Measurements from ENCODE around the gene COL27A1. TPM values are rescaled to one million over a fixed set of nuclear protein-coding genes. Genes with fewer than 3 reads are reported as not detected.

The COL27A1 gene
- total RNA-seq, 1 donor from 2014 or later: 13.7 TPM

DNA sequence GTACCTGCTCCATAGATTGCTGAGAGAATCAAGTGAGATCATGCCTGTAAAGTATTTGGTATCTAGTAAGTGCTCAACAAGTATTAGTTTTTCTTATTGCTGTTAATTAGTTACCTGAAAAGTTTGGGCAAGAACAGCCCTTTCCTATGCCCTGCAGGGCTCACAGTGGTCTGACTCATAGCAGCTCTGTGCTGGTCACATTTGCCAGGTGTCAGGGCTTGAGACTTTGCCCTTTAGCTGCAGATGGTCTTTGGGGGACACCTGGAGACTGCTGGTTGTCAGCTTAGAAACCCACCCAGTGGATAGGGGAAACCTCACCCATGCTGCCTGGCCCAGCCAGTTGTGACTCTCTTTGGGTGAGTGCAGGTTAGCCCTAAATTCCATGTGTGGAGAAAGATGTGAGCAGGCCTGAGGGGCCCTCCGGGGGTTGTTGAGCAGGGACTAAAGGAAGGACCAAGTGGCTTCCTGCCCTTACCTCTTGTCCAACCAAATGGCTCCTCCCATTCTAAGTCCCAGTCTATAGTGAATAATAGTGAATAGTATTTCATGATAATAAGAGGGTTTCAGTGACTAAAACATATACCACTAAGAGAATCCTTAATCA lies 9.0 kb downstream of the COL27A1 start:
- Histone ChIP-seq H3K36me3 (no peaks in the 10 kb centered on the region), H3K9me3 (no peaks in the 10 kb centered on the region), H3K27ac (peak overlapping the region; percentile 51), H3K4me1 (peaks cover 13% of the 10 kb centered on the region), H3K4me3 (no peak overlapping the region), H3K27me3 (no peaks in the 10 kb centered on the region)
- ATAC-seq: no peak
- no peak for DNase-seq
- intact Hi-C loops (cut with DNase I): no loop called here
- TF ChIP-seq CTCF (IDR thresholded peaks at IDR 0.05): no peak

DNA sequence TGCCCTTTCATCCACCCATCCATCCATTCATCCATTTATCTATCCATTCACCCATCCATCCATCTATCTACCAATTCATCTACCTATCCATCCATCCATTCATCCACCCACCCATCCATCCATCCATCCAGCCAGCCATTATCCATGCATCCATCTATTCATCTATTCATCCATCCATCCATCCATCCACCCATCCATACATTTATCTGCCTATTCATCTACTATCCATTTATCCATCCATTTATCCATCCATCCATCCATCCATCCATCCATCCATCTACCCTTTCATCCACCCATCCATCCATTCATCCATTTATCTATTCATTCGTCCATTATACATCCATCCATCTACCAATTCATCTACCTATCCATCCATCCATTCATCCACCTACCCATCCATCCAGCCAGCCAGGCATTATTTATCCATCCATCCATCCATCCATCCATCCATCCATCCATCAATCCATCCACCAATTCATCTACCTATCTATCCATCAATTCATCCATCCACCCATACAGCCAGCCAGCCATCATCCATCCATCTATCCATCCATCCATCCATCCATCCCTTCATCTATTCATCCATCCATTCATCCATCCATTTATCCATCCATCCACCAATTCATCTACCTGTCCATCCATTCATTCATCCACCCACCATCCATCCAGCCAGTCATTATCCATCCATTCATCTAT lies 10.2 kb downstream of the COL27A1 start:
- ATAC-seq (no peak), DNase-seq (no peak)
- Histone ChIP-seq H3K36me3 (no peaks in the 10 kb centered on the region), H3K27ac (no peak overlapping the region), H3K4me1 (peaks cover 13% of the 10 kb centered on the region), H3K27me3 (no peaks in the 10 kb centered on the region), H3K9me3 (no peaks in the 10 kb centered on the region), H3K4me3 (no peak overlapping the region)
- no peak for TF ChIP-seq CTCF (IDR thresholded peaks at IDR 0.05)
- intact Hi-C loops (cut with DNase I): no loop called here

DNA sequence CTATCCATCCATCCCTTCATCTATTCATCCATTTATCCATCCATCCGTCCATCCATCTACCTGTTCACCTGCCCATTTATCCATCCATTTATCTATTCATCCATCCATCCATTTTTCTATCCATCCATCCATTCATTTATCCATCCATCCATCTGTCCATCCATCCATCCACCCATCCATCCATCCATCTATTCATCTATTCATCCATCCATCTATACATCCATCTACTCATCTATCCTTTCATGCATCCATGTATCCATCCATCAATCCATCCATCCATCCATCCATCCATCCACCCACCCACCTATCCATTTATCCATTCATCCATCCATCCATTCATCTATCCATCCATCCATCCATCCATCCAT lies 10.8 kb downstream of the COL27A1 start:
- TF ChIP-seq CTCF (IDR thresholded peaks at IDR 0.05): no peak
- intact Hi-C loops (cut with DNase I): no loop called here
- DNase-seq (no peak), ATAC-seq (no peak)
- Histone ChIP-seq H3K36me3 (no peaks in the 10 kb centered on the region), H3K27me3 (no peaks in the 10 kb centered on the region), H3K9me3 (no peaks in the 10 kb centered on the region), H3K4me1 (peaks cover 13% of the 10 kb centered on the region), H3K4me3 (no peak overlapping the region), H3K27ac (no peak overlapping the region)

GRCh38 chr9:114166614-114167572 lies 11.6 kb downstream of the COL27A1 start:
- Histone ChIP-seq H3K9me3 (no peaks in the 10 kb centered on the region), H3K27me3 (no peaks in the 10 kb centered on the region), H3K4me3 (no peak overlapping the region), H3K36me3 (no peaks in the 10 kb centered on the region), H3K27ac (no peak overlapping the region), H3K4me1 (peaks cover 13% of the 10 kb centered on the region)
- intact Hi-C loops (cut with DNase I): no loop called here
- DNase-seq: peak; percentile 16
- no peak for ATAC-seq
- no peak for TF ChIP-seq CTCF (IDR thresholded peaks at IDR 0.05)

DNA sequence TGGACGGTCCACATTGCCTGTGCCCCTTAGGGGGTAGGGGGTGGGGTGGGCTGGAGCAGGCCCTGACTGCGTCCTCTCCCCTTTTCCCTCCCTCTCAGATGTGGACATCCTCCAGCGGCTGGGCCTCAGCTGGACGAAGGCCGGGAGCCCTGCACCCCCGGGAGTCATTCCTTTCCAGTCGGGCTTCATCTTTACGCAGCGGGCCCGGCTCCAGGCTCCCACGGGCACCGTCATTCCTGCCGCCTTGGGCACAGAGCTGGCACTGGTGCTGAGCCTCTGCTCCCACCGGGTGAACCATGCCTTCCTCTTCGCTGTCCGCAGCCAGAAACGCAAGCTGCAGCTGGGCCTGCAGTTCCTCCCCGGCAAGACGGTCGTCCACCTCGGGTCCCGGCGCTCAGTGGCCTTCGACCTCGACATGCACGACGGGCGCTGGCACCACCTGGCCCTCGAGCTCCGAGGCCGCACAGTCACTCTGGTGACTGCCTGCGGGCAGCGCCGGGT lies 12.3 kb downstream of the COL27A1 start:
- Histone ChIP-seq H3K9me3 (no peaks in the 10 kb centered on the region), H3K27me3 (no peaks in the 10 kb centered on the region), H3K4me3 (no peak overlapping the region), H3K27ac (no peak overlapping the region), H3K36me3 (no peaks in the 10 kb centered on the region), H3K4me1 (peaks cover 13% of the 10 kb centered on the region)
- DNase-seq: peak; percentile 52
- intact Hi-C loops (cut with DNase I): no loop called here
- TF ChIP-seq CTCF (IDR thresholded peaks at IDR 0.05): no peak
- no peak for ATAC-seq

Measured in upper lobe of right lung (tissue), 1 donor.